Activated naive CD4-positive, alpha-beta T cell treated with anti-CD3 and anti-CD28 coated beads for 36 hours (primary cell): ENCODE results near the gene GNG8. TPM values are rescaled to one million over a fixed set of nuclear protein-coding genes. Genes with fewer than 3 reads are reported as not detected.
"Not testable (repeated sequence)": the region's sequence is repeated elsewhere in the genome, so short reads cannot be mapped to it uniquely, and the experiment has no call there.

Experiments
- CTCF ChIA-PET: fragments of 350-600 bp; sonication (Branson Sonifier 250); formaldehyde crosslinking; loops from one replicate; lab custom pipeline; 2021; ENCODE audit warnings: antibody characterized with exemption; lab: Charles Lee
- DNase-seq: peaks from one replicate; pipeline ENCODE4 v3.0.0-alpha.2; 2020
- H3K27ac Mint-ChIP-seq: one replicate; pipeline ENCODE4 v1.8.0; 2021; ENCODE audit warnings: mild to moderate bottlenecking, mixed read lengths
- H3K27me3 Mint-ChIP-seq: one replicate; pipeline ENCODE4 v1.8.0; 2021; ENCODE audit warnings: low read depth, mixed read lengths
- H3K36me3 Mint-ChIP-seq: one replicate; pipeline ENCODE4 v1.8.0; 2021; ENCODE audit warnings: low read depth, mixed read lengths
- H3K4me1 Mint-ChIP-seq: one replicate; pipeline ENCODE4 v1.8.0; 2021; ENCODE audit warnings: low read depth, mixed read lengths
- H3K4me3 Mint-ChIP-seq: one replicate; pipeline ENCODE4 v1.8.0; 2021; ENCODE audit warnings: mild to moderate bottlenecking, moderate library complexity, mixed read lengths
- H3K9me3 Mint-ChIP-seq: one replicate; pipeline ENCODE4 v1.8.0; 2021; ENCODE audit warnings: mixed read lengths
- intact Hi-C: fragments of 100-400 bp; cut with micrococcal nuclease; formaldehyde crosslinking; loops from one replicate; pipeline ENCODE4 v1.15.1; 2023
- total RNA-seq, 2 experiments: library from RNA; stranded (reverse); gene quantifications; one replicate each; pipeline ENCODE4 v1.2.3, GENCODE V29; 2021

Gene GNG8
- total RNA-seq, 2 experiments from 2014 or later = 7.1 to 8.1 TPM

- intact Hi-C loops = no loop called here
- Mint-ChIP-seq H3K9me3 (no peaks in the 10 kb centered on the region), H3K27ac (no peak overlapping the region), H3K27me3 (peaks cover 2% of the 10 kb centered on the region), H3K36me3 (no peaks in the 10 kb centered on the region), H3K4me1 (peaks cover 9% of the 10 kb centered on the region), H3K4me3 (no peak overlapping the region)
- peak; percentile 67 for DNase-seq
- CTCF ChIA-PET = interaction anchor here (0.6 to 0.7 kb wide), 2 partner anchors 19 to 694 kb away, joined by 3 read pairs; no protein-coding TSS in a partner anchor
Measured at GRCh38 chr19:46639358-46640182, 3.6 kb upstream of the GNG8 start.

DNA sequence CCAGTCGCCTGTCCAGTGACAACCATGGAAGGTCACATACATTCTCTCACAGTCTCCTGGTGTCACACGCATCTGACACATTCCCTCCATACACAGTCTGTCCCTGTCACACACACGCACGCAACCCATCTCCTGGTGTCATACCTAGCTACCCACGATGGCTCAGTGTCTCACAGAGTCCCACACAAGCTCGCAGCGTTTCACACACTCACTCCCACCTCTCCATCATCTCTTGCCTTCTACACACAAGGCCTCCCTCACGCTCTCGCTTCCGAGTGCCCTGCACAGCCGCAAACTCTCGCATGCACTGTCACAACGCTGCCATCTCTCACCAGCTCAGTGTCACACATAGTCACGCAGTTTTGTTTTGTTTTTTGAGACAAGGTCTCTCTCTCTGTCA lies 1.2 kb upstream of the GNG8 start:
- Mint-ChIP-seq H3K27ac (no peak overlapping the region), H3K36me3 (no peaks in the 10 kb centered on the region), H3K4me1 (peaks cover 23% of the 10 kb centered on the region), H3K9me3 (no peaks in the 10 kb centered on the region), H3K4me3 (no peak overlapping the region), H3K27me3 (peaks cover 2% of the 10 kb centered on the region)
- CTCF ChIA-PET = interaction anchor here (0.6 to 1.8 kb wide), 10 partner anchors 11 to 346 kb away, joined by 3 to 15 read pairs (median 4); partner anchors contain the start of gene DACT3
- DNase-seq = peak; percentile 62
- intact Hi-C loops = no loop called here

GRCh38 chr19:46634656-46635218 lies 1.3 kb downstream of the GNG8 start:
- no peak for DNase-seq
- CTCF ChIA-PET = interaction anchor here (1.2 to 4.7 kb wide), 3 partner anchors 14 to 34 kb away, joined by 3 to 13 read pairs (median 5); no protein-coding TSS in a partner anchor
- intact Hi-C loops = loop anchor here (1.0 kb wide), 3 partner anchors 17 to 33 kb away; partner anchors contain the start of genes CALM3 and DACT3
- Mint-ChIP-seq H3K27ac (no peak overlapping the region), H3K36me3 (no peaks in the 10 kb centered on the region), H3K4me3 (peak overlapping the region; percentile 65), H3K4me1 (peaks cover 23% of the 10 kb centered on the region), H3K27me3 (no peaks in the 10 kb centered on the region), H3K9me3 (no peaks in the 10 kb centered on the region)

- H3K4me1 Mint-ChIP-seq = peaks cover 21% of the 10 kb centered on the region
- H3K9me3 Mint-ChIP-seq = no peaks in the 10 kb centered on the region
- no peaks in the 10 kb centered on the region for H3K27me3 Mint-ChIP-seq
- intact Hi-C loops = loop anchor here (1.0 kb wide), 3 partner anchors 17 to 33 kb away; partner anchors contain the start of genes CALM3 and DACT3
- peak overlapping the region; percentile 54 for H3K27ac Mint-ChIP-seq
- no peaks in the 10 kb centered on the region for H3K36me3 Mint-ChIP-seq
- CTCF ChIA-PET = interaction anchor here (0.5 to 4.7 kb wide), 6 partner anchors 13 to 90 kb away, joined by 3 to 13 read pairs (median 4); partner anchors contain the start of gene DACT3
- DNase-seq = peak; percentile 99
- H3K4me3 Mint-ChIP-seq = peak overlapping the region; percentile 74
Measured at GRCh38 chr19:46634045-46634655, 1.9 kb downstream of the GNG8 start.

GRCh38 chr19:46633130-46633529 lies 2.9 kb downstream of the GNG8 start:
- no peak overlapping the region for H3K27ac Mint-ChIP-seq
- no peak for DNase-seq
- intact Hi-C loops = no loop called here
- H3K36me3 Mint-ChIP-seq = no peaks in the 10 kb centered on the region
- no peaks in the 10 kb centered on the region for H3K27me3 Mint-ChIP-seq
- H3K4me1 Mint-ChIP-seq = peaks cover 24% of the 10 kb centered on the region
- CTCF ChIA-PET = interaction anchor here (1.2 to 4.7 kb wide), 6 partner anchors 12 to 33 kb away, joined by 3 to 13 read pairs (median 6); partner anchors contain the start of gene DACT3
- peak overlapping the region; percentile 74 for H3K4me3 Mint-ChIP-seq
- no peaks in the 10 kb centered on the region for H3K9me3 Mint-ChIP-seq

- H3K36me3 Mint-ChIP-seq = no peaks in the 10 kb centered on the region
- no peak for DNase-seq
- no peaks in the 10 kb centered on the region for H3K9me3 Mint-ChIP-seq
- H3K27me3 Mint-ChIP-seq = no peaks in the 10 kb centered on the region
- H3K27ac Mint-ChIP-seq = no peak overlapping the region
- H3K4me3 Mint-ChIP-seq = no peak overlapping the region
- peaks cover 30% of the 10 kb centered on the region for H3K4me1 Mint-ChIP-seq
- CTCF ChIA-PET = interaction anchor here (0.5 to 4.7 kb wide), 3 partner anchors 15 to 133 kb away, joined by 3 to 13 read pairs (median 8); no protein-coding TSS in a partner anchor
- intact Hi-C loops = no loop called here
Measured at GRCh38 chr19:46631481-46631880, 4.5 kb downstream of the GNG8 start.

DNA sequence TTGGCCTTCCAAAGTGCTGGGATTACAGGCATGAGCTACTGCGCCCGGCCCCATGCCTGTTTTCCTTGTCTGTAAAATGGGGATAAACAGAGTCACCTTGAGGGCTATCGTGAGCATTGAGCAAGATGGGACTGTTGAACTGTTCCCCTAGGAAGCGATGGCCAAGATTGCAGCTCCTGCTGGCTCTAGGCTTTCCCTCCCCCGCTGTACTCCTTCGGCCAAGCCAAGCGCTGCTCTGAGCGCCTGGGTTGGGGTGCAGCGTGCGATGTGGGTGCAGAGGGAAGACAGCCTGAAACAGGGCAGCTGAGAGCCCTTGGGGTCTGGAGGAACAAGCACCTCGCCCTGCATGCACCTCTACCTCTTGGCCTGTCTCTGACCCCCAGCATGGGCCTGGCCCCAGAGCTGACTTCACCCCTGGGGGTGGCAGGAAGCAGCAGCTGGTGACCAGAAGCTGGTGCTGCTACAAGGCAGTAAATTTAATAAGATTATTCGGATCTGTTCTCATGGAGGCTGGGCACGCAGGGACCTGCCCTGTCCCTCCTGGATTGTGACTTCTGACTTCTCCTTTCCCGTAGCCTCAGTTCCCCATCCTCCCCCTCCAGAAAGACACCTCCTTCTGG lies 5.3 kb downstream of the GNG8 start:
- CTCF ChIA-PET = interaction anchor here (0.5 to 4.7 kb wide), 4 partner anchors 11 to 132 kb away, joined by 3 to 13 read pairs (median 6); no protein-coding TSS in a partner anchor
- peaks cover 30% of the 10 kb centered on the region for H3K4me1 Mint-ChIP-seq
- H3K36me3 Mint-ChIP-seq = no peaks in the 10 kb centered on the region
- H3K27me3 Mint-ChIP-seq = no peaks in the 10 kb centered on the region
- no peak overlapping the region for H3K4me3 Mint-ChIP-seq
- no peak for DNase-seq
- intact Hi-C loops = no loop called here
- H3K9me3 Mint-ChIP-seq = no peaks in the 10 kb centered on the region
- H3K27ac Mint-ChIP-seq = no peak overlapping the region

GRCh38 chr19:46629546-46630025 lies 6.4 kb downstream of the GNG8 start:
- Mint-ChIP-seq H3K27me3 (no peaks in the 10 kb centered on the region), H3K4me1 (peaks cover 34% of the 10 kb centered on the region), H3K9me3 (no peaks in the 10 kb centered on the region), H3K4me3 (no peak overlapping the region), H3K27ac (no peak overlapping the region), H3K36me3 (peaks cover 2% of the 10 kb centered on the region)
- no peak for DNase-seq
- intact Hi-C loops = no loop called here
- CTCF ChIA-PET = interaction anchor here (0.6 to 1.5 kb wide), 2 partner anchors 13 to 826 kb away, joined by 3 to 4 read pairs; no protein-coding TSS in a partner anchor

GRCh38 chr19:46628970-46629369 lies 7.0 kb downstream of the GNG8 start:
- CTCF ChIA-PET = interaction anchor here (0.6 to 1.5 kb wide), 2 partner anchors 12 to 825 kb away, joined by 3 to 4 read pairs; no protein-coding TSS in a partner anchor
- H3K27me3 Mint-ChIP-seq, H3K9me3 Mint-ChIP-seq, H3K27ac Mint-ChIP-seq, DNase-seq, H3K4me3 Mint-ChIP-seq, intact Hi-C loops, H3K36me3 Mint-ChIP-seq: not testable (repeated sequence)
- peaks cover 36% of the 10 kb centered on the region for H3K4me1 Mint-ChIP-seq

DNA sequence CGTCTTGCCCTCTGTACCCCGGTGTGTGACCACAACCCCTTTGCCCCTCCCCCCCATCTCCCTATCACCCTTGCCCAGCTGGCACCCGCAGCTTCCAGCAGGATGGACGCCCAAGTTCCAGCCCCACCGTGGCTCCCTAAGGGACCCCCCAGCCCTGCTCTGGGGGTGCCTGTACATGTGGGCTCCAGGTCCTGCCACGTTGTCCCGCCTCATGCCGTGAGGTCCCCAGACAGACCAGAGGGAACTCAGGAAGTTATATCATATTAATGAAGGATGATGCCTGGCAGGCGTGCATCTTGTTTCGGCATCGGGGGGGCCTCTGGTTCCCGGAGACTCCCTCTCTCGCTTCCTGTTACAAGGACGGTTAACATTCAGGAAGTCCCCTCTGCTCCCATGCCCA lies 9.6 kb downstream of the GNG8 start:
- no peak overlapping the region for H3K4me3 Mint-ChIP-seq
- intact Hi-C loops = no loop called here

DNA sequence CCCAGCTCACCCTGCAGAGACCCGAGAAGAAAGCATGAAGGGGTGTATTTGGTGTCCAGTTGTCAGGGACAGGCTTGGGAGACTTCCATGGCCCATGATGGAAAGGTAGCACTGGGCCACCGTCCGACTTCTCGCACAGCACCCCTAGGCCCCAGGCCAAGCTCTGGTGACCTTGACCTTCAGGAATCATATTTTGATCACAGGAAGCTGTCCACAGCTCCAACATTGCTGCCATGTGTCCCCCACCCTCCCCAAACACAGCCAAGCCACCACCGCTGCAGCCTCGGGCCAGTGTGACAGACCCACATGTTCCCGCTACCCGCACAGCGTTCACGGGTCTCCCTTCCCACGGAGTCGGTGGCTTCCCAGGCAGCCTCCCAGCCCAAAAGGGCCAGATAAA lies 10.3 kb downstream of the GNG8 start:
- Mint-ChIP-seq H3K36me3 (peaks cover 9% of the 10 kb centered on the region), H3K4me3 (no peak overlapping the region), H3K4me1 (peaks cover 47% of the 10 kb centered on the region), H3K9me3 (no peaks in the 10 kb centered on the region), H3K27me3 (no peaks in the 10 kb centered on the region), H3K27ac (peak overlapping the region; percentile 18)
- intact Hi-C loops = no loop called here
- CTCF ChIA-PET = interaction anchor here (1.1 to 2.5 kb wide), 2 partner anchors 9 to 36 kb away, joined by 4 to 10 read pairs; partner anchors contain the start of gene DACT3
- DNase-seq = no peak

More for the DNA sequence above, 9.6 kb downstream of the GNG8 start:
- CTCF ChIA-PET = interaction anchor here (0.7 to 2.5 kb wide), 2 partner anchors 35 to 726 kb away, joined by 3 to 10 read pairs; partner anchors contain the start of gene DACT3
- Mint-ChIP-seq H3K27me3 (no peaks in the 10 kb centered on the region), H3K36me3 (peaks cover 9% of the 10 kb centered on the region), H3K9me3 (no peaks in the 10 kb centered on the region), H3K4me1 (peaks cover 40% of the 10 kb centered on the region), H3K27ac (peak overlapping the region; percentile 61)
- DNase-seq = no peak
